ENCODE results near the gene NAV3.

Gene NAV3

DNA sequence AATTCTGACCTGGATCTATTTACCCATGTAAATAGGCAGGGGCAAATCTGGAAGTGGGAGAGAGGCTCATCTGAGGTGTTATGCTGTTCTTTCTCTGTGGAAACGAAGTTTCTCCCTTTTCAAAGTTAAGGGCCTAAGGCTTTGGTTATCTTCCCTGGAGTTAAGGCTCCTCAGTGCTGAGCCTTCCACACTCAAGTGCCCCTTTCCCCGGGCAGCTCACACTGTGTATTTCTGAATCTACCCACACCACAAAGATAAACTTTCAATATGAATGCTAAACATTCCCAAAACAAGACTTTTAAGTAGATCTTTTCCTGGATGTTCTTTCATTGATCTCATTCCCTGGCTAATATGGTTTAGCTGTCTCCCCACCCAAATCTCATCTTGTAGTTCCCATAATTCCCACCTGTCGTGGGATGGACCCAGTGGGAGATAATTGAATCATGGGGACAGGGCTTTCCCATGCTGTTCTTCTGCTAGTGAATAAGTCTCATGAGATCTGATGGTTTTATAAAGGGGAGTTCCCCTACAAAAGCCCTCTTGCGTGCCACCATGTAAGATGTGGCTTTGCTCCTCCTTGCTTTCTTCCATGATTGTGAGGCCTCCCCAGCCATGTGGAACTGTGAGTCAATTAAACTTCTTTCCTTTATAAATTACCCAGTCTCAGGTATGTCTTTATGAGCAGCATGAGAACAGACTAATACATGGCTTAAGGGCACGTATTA is 251.1 kb downstream of the NAV3 start:
- TF ChIP-seq, protein P1, sequence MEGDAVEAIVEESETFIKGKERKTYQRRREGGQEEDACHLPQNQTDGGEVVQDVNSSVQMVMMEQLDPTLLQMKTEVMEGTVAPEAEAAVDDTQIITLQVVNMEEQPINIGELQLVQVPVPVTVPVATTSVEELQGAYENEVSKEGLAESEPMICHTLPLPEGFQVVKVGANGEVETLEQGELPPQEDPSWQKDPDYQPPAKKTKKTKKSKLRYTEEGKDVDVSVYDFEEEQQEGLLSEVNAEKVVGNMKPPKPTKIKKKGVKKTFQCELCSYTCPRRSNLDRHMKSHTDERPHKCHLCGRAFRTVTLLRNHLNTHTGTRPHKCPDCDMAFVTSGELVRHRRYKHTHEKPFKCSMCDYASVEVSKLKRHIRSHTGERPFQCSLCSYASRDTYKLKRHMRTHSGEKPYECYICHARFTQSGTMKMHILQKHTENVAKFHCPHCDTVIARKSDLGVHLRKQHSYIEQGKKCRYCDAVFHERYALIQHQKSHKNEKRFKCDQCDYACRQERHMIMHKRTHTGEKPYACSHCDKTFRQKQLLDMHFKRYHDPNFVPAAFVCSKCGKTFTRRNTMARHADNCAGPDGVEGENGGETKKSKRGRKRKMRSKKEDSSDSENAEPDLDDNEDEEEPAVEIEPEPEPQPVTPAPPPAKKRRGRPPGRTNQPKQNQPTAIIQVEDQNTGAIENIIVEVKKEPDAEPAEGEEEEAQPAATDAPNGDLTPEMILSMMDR (IDR thresholded peaks at IDR 0.05; ENCODE audit: borderline replicate concordance, insufficient read depth, low read depth, low read length): no peak
- H3K4me3 ChIP-seq (ENCODE audit: low read depth, low read length): no peak overlapping the region

DNA sequence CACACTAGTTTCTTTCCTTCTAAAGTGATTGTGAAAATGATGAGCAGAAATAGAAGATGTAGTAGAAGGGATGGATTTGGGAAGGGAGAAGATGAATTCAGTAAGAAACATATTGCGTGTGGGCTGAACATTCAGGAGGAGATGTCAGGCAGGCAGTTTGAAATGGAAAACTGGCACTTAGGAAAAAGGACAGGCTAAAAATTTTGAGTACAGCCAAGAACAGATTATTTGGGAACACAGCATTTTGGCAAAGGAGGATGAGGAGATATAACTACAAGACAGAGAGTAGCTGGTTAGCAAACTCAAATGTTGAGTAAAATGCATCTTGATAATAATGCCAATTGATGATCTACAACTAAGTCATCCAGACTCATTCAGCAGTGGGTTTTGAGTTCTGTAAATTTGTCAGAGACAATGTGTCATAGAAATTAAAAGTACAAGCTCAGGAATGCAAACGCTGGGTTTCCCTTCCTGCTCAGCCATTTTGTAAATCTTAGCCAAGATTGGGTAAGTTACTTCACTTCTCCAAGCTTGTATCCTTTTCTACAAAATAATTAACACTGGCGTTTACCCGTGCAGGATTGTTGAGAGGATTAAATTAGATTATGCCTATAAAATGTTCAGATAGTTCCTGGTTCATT is 255.0 kb downstream of the NAV3 start:
- H3K4me3 ChIP-seq (ENCODE audit: low read depth, low read length): no peak overlapping the region

DNA sequence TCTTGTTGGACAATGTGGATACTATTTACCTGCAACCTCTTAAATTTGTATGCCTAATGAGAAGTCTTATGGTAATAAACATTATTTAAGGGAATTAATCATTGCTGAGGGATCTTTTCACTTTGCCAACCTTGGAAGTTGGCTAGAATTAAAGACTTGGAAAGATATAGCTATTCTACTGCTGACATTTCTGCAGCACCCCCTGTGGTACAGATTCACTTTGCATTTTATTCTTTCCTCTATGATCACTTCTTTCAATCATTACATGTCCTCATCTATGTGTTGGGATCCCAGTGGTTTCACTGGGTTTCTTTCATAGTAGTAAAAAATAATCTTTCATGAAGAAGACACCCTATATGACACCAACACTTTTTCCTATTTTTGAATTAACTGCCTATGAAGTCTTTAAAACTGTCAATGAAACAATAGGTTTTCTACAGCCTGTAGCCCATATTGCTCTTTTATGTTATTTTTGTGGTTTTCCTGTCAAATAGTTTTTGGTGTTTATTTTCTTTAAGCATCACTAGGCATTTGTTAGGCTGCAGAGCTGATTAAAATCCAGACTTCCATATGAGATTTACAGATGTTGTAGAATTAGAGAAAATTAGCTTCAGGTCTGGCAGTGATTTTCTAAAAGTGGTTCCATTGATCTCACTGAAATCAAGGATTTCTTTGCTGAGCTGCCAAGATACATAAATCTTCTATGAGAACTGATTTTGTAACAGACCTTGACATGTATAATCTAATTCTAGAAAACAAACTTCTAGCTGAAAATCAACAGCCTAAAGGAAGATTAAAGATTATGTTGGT is 256.1 kb downstream of the NAV3 start:
- H3K4me3 ChIP-seq (ENCODE audit: low read depth, low read length): no peak overlapping the region

More for the DNA sequence above, 255.0 kb downstream of the NAV3 start:
- TF ChIP-seq, protein P1 (IDR thresholded peaks at IDR 0.05; ENCODE audit: borderline replicate concordance, insufficient read depth, low read depth, low read length): no peak

DNA sequence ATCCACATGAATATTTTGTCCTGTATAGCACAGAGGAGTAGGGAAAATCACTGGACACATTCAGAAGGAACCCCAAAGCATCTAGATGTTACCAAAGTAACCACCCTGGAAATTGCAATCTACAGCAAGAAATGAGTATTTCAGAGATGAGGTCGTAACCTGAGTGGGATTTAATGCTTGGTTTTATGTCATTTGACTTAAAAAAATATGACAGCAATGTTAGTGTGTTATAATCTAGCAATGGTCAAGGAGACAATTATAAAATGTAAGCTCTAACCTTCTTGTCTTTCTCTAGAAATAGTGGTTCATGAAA is 256.6 kb downstream of the NAV3 start:
- no peak overlapping the region for H3K4me3 ChIP-seq (ENCODE audit: low read depth, low read length)
- TF ChIP-seq, protein P1 (IDR thresholded peaks at IDR 0.05; ENCODE audit: borderline replicate concordance, insufficient read depth, low read depth, low read length): no peak

More for the DNA sequence above, 256.1 kb downstream of the NAV3 start:
- TF ChIP-seq, protein P1 (IDR thresholded peaks at IDR 0.05; ENCODE audit: borderline replicate concordance, insufficient read depth, low read depth, low read length): no peak

DNA sequence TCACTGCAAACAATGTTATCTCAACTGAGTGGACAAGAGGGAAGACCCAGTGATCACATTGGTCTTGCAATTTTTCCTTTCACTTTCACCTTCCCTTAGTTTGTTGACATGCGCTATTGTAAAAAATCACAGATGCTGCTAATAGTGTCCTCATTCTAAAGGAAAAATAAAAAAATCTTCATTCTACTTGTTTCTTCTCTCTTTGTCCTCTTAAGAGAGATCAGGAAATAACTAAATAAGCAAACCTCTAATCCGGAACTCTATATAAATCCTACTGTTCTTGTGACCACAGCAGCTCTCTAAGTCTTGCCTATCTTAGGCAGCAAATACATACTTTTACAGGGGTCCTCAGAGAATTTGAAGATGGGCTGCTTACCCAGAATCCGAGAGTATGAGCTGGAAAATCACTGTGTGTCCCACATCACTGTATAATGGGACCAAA is 257.7 kb downstream of the NAV3 start:
- no peak overlapping the region for H3K4me3 ChIP-seq (ENCODE audit: low read depth, low read length)
- TF ChIP-seq, protein P1 (IDR thresholded peaks at IDR 0.05; ENCODE audit: borderline replicate concordance, insufficient read depth, low read depth, low read length): no peak

DNA sequence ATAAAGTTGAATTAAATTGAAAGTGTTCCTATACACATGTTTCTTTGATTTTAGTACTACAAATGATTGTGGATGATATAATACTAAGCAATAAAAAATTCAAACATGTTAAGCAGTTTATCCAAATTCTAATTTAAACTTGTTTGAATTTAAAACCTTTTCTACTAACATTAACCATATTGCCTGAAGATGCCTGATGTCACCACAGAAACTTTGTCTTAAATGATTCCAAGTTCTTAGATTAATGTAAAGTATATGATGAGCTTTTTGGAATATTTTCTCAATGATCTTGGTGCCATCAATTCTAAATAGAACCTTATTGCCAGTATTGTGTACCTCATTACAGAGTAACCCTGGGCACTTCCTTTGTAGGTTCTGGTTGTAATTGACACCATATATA is 259.6 kb downstream of the NAV3 start:
- no peak overlapping the region for H3K4me3 ChIP-seq (ENCODE audit: low read depth, low read length)
- TF ChIP-seq, protein P1 (IDR thresholded peaks at IDR 0.05; ENCODE audit: borderline replicate concordance, insufficient read depth, low read depth, low read length): no peak
